ENCODE measurements around the gene STK32B.

- TF ChIP-seq CTCF (conservative IDR thresholded peaks at IDR 0.05; ENCODE audit: low read length) = no peak
- TF ChIP-seq EZH2phosphoT487 (IDR thresholded peaks at IDR 0.05; ENCODE audit: borderline replicate concordance, low read depth, low read length) = no peak
These were observed 167.2 kb downstream of the STK32B start for GRCh38 chr4:5218376-5219069.
